Keratinocyte (primary cell): Measurements from ENCODE around the gene ZDHHC3. TPM values are rescaled to one million over a fixed set of nuclear protein-coding genes. Genes with fewer than 3 reads are reported as not detected.

Source experiments
- DNase-seq: peaks from one replicate; pipeline ENCODE4 v3.0.0-alpha.2; 2011; ENCODE audit warnings: low read depth, missing footprints, low spot score
- FAIRE-seq: peaks from 2 replicates; lab custom pipeline; 2011; peaks lifted over from hg19 to GRCh38; lab: Jason Lieb, UNC
- H2AFZ ChIP-seq: 2 replicates; pipeline ENCODE4 v1.6.0; 2012; ENCODE audit warnings: low read length, control low read depth, inconsistent platforms; ENCODE audit not compliant: control insufficient read depth
- H3K27ac ChIP-seq: 2 replicates; pipeline ENCODE4 v1.5.1; 2011; ENCODE audit warnings: low read length; ENCODE audit not compliant: control insufficient read depth, insufficient read depth
- H3K27me3 ChIP-seq: 3 replicates; pipeline ENCODE4 v1.6.0; 2011; ENCODE audit warnings: low read length; ENCODE audit not compliant: control insufficient read depth, insufficient read depth; ENCODE audit errors: extremely low read depth
- H3K36me3 ChIP-seq, 2 experiments: 2 replicates in 1 of 2; 3 replicates in 1 of 2; pipeline ENCODE4 v1.5.1; 2011; ENCODE audit warnings: low read length in 2 of 2, mild to moderate bottlenecking in 1 of 2; ENCODE audit not compliant: control insufficient read depth in 2 of 2, insufficient read depth in 2 of 2; ENCODE audit errors: extremely low read depth in 1 of 2
- H3K4me1 ChIP-seq: 3 replicates; pipeline ENCODE4 v1.5.1; 2011; ENCODE audit warnings: low read length; ENCODE audit not compliant: control insufficient read depth, insufficient read depth; ENCODE audit errors: extremely low read depth
- H3K4me2 ChIP-seq: 3 replicates; pipeline ENCODE4 v1.6.0; 2011; ENCODE audit warnings: low read depth, low read length; ENCODE audit not compliant: control insufficient read depth, insufficient read depth; ENCODE audit errors: extremely low read depth
- H3K4me3 ChIP-seq, 3 experiments: fragments of 200-600 bp in 1 of 3; sonication (generic) in 1 of 3; 2 replicates in 2 of 3; 3 replicates in 1 of 3; pipeline ENCODE4 v1.5.1; 2011 to 2016; ENCODE audit warnings: low read length in 3 of 3, mild to moderate bottlenecking in 3 of 3, control low read depth in 2 of 3, inconsistent platforms in 1 of 3, low read depth in 1 of 3, mixed read lengths in 1 of 3, mixed run types in 1 of 3, moderate library complexity in 1 of 3; ENCODE audit not compliant: control insufficient read depth in 2 of 3, insufficient read depth in 2 of 3; ENCODE audit errors: extremely low read depth in 1 of 3
- H3K79me2 ChIP-seq: 2 replicates; pipeline ENCODE4 v1.6.0; 2012; ENCODE audit warnings: low read length; ENCODE audit not compliant: control insufficient read depth, insufficient read depth
- H3K9ac ChIP-seq: 3 replicates; pipeline ENCODE4 v1.6.0; 2011; ENCODE audit warnings: low read length; ENCODE audit not compliant: control insufficient read depth, insufficient read depth; ENCODE audit errors: extremely low read depth
- H3K9me1 ChIP-seq: 3 replicates; pipeline ENCODE4 v1.6.0; 2011; ENCODE audit warnings: low read length; ENCODE audit not compliant: control insufficient read depth, insufficient read depth; ENCODE audit errors: extremely low read depth
- H3K9me3 ChIP-seq: 2 replicates; pipeline ENCODE4 v1.5.1; 2012; ENCODE audit warnings: low read depth, low read length; ENCODE audit not compliant: control insufficient read depth
- H4K20me1 ChIP-seq: 3 replicates; pipeline ENCODE4 v1.6.0; 2011; ENCODE audit warnings: low read length; ENCODE audit not compliant: control insufficient read depth, insufficient read depth; ENCODE audit errors: extremely low read depth
- EZH2 ChIP-seq: IDR thresholded peaks from one replicate; pipeline ENCODE4 v1.6.1; 2012; ENCODE audit warnings: inconsistent platforms, mild to moderate bottlenecking, low read length, moderate library complexity
- dilution Hi-C: fragments of 300-500 bp; cut with MboI; formaldehyde crosslinking; loops from one replicate; pipeline ENCODE4 v1.7.0; 2020; ENCODE audit warnings: low sequenced_read_pairs; ENCODE audit not compliant: extremely low pct_ligation_motif_present
- polyA plus RNA-seq, 5 experiments: library from polyadenylated mRNA; depleted of rRNA in 3 of 5; stranded (reverse) in 3 of 5; stranded (forward) in 1 of 5; unstranded in 1 of 5; fragments of >200 nt; gene quantifications; 1 replicate in 1 of 5; 2 replicates in 3 of 5; 3 replicates in 1 of 5; pipeline versions ENCODE4 v1.2.1 to v1.2.3, GENCODE V29; 2011 to 2012; ENCODE audit warnings: missing spikeins in 2 of 5, low read depth in 1 of 5, low replicate concordance in 1 of 5
- TF ChIP-seq, protein P1 (sequence below), 3 experiments: IDR thresholded peaks in 1 of 3; conservative IDR thresholded peaks in 1 of 3; optimal IDR thresholded peaks in 1 of 3; 2 replicates in 2 of 3; 3 replicates in 1 of 3; pipeline versions ENCODE3 to v1.5.1; 2011; ENCODE audit warnings: low read length in 3 of 3, mild to moderate bottlenecking in 3 of 3, moderate library complexity in 2 of 3, control low read depth in 1 of 3, inconsistent platforms in 1 of 3; ENCODE audit not compliant: insufficient read depth in 2 of 3; ENCODE audit errors: extremely low read depth in 1 of 3

Gene ZDHHC3
- polyA plus RNA-seq, 1 donor (not counting 4 experiments of a cell fraction or from before 2014, with no cell fraction given) = 151 TPM

DNA sequence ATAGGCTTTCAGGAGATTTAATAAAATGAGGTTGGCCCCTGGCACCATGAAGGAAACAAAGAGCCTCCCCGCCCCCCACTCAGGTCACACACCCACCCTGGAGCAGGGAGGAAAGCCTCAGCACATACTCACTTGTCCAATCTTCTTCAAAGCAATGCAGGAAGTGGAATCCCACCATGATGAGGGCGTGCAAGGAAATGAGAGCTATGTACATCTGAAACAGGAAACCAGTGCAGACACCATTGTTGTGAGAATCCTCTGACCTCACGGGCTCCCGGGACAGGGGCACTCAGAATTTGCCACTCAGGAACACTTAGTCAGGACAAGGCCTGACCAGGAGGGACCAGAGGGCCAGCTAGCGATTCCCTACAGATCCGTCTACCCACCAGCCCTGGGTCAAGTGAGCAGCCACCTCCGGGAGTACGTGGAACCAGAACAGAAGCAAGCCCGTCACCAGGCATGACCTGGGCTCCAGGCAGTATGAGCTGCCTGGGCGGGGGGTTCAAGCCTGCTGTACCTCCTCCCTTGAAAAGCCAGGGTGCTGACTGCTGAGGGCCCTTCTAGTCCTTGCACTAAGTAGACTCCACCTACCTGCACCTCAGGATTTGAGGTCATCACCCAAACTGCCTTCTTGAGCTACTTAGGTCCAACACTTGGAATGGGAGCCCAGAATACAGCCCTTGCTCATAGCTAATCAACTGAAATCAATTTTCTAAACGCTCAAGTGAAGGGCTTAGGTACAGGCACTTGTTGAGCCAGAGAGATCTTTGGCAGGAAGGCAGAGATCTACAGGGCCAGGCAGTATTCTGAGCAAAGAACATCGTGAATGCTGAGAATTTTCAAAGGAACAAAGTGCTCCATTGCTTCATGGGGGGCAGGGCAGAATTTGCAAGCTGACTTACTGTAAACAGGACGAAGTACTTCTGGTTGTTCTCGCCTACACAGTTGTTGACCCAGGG lies 42.7 kb downstream of the ZDHHC3 start:
- FAIRE-seq = no peak
- Histone ChIP-seq H4K20me1 (no peaks in the 10 kb centered on the region), H3K27me3 (no peaks in the 10 kb centered on the region), H3K9me1 (no peaks in the 10 kb centered on the region), H3K4me2 (no peak overlapping the region), H3K79me2 (peaks cover 14% of the 10 kb centered on the region), H3K9me3 (no peaks in the 10 kb centered on the region), H2AFZ (no peak overlapping the region), H3K4me3 (no peak overlapping the region), H3K27ac (no peak overlapping the region), H3K4me1 (no peaks in the 10 kb centered on the region), H3K9ac (no peak overlapping the region), H3K36me3 (peaks cover 45 to 49% of the 10 kb centered on the region in 2 experiments)
- dilution Hi-C loops = no loop called here
- no peak for DNase-seq
- TF ChIP-seq, protein P1, sequence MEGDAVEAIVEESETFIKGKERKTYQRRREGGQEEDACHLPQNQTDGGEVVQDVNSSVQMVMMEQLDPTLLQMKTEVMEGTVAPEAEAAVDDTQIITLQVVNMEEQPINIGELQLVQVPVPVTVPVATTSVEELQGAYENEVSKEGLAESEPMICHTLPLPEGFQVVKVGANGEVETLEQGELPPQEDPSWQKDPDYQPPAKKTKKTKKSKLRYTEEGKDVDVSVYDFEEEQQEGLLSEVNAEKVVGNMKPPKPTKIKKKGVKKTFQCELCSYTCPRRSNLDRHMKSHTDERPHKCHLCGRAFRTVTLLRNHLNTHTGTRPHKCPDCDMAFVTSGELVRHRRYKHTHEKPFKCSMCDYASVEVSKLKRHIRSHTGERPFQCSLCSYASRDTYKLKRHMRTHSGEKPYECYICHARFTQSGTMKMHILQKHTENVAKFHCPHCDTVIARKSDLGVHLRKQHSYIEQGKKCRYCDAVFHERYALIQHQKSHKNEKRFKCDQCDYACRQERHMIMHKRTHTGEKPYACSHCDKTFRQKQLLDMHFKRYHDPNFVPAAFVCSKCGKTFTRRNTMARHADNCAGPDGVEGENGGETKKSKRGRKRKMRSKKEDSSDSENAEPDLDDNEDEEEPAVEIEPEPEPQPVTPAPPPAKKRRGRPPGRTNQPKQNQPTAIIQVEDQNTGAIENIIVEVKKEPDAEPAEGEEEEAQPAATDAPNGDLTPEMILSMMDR (optimal IDR thresholded peaks at IDR 0.05 in 1 of 3, IDR thresholded peaks at IDR 0.05 in 1 of 3, conservative IDR thresholded peaks at IDR 0.05 in 1 of 3; ENCODE audit: extremely low read depth in 1 of 3, insufficient read depth in 2 of 3, low read length in 3 of 3) = no peak
- no peak for TF ChIP-seq EZH2

DNA sequence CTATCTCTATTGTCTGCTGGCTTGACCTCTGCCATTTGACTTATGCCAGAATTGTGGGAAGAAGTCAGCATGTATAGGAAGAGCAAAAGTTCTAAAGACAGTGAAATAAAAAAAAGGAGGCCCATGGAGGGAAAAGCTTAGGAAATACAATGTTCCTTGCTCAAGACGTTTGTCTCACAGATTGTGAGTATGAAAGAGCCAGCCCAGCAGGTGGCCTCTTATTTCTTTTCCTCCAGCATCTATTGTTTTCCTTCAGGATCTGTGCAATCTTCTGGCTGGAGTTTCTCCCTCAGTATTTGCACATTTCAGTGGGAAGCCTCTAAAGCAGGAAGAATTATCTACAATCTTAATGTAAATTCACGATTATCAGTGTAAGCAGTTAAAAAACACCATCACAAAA lies 43.7 kb downstream of the ZDHHC3 start:
- no peaks in the 10 kb centered on the region for H3K9me3 ChIP-seq
- H3K4me1 ChIP-seq = no peaks in the 10 kb centered on the region
- no peak overlapping the region for H3K4me2 ChIP-seq
- no peak overlapping the region for H3K9ac ChIP-seq
- TF ChIP-seq EZH2 = no peak
- TF ChIP-seq, protein P1 (optimal IDR thresholded peaks at IDR 0.05 in 1 of 3, IDR thresholded peaks at IDR 0.05 in 1 of 3, conservative IDR thresholded peaks at IDR 0.05 in 1 of 3; ENCODE audit: extremely low read depth in 1 of 3, insufficient read depth in 2 of 3, low read length in 3 of 3) = no peak
- H2AFZ ChIP-seq = no peak overlapping the region
- H4K20me1 ChIP-seq = no peaks in the 10 kb centered on the region
- dilution Hi-C loops = no loop called here
- no peak overlapping the region for H3K4me3 ChIP-seq
- no peaks in the 10 kb centered on the region for H3K27me3 ChIP-seq
- H3K36me3 ChIP-seq = peaks cover 43 to 49% of the 10 kb centered on the region in 2 experiments
- no peak overlapping the region for H3K27ac ChIP-seq
- no peaks in the 10 kb centered on the region for H3K9me1 ChIP-seq
- peaks cover 11% of the 10 kb centered on the region for H3K79me2 ChIP-seq
- FAIRE-seq (no peak), DNase-seq (no peak)
